ENCODE data around the gene MYH6. TPM values are rescaled to one million over a fixed set of nuclear protein-coding genes. Genes with fewer than 3 reads are reported as not detected.

Gene MYH6
- total RNA-seq, 1 donor from 2014 or later, result 1.6 TPM

DNA sequence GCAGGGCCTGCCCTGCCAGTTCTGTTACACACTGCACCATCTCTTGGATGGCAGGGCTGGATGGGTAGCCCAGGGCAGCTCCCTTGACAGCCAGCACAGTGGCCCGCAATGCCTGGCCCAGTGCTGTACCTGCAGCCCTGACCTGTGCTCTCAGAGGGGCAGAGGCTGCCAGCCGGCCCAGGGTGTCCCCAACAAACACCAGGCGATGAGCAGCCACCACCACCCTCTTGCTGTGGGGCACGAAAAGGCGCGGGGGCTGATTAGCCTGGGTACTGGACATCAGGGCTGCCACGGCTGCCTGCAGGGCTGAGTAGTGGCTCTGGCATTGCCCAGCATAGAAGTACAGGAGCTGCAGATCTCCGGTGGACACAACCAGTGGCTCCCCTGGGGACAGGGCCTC, 50.8 kb downstream of the MYH6 start:
- H3K9me3 Mint-ChIP-seq (ENCODE audit: unreplicated experiment), result no peaks in the 10 kb centered on the region
- peaks cover 13% of the 10 kb centered on the region for H3K27me3 Mint-ChIP-seq (ENCODE audit: unreplicated experiment)
- H3K4me1 Mint-ChIP-seq (ENCODE audit: unreplicated experiment), result peaks cover 30% of the 10 kb centered on the region
- H3K4me3 Mint-ChIP-seq (ENCODE audit: unreplicated experiment), result no peak overlapping the region
- DNase-seq (ENCODE audit: low spot score), result no peak
- TF ChIP-seq, protein P1, sequence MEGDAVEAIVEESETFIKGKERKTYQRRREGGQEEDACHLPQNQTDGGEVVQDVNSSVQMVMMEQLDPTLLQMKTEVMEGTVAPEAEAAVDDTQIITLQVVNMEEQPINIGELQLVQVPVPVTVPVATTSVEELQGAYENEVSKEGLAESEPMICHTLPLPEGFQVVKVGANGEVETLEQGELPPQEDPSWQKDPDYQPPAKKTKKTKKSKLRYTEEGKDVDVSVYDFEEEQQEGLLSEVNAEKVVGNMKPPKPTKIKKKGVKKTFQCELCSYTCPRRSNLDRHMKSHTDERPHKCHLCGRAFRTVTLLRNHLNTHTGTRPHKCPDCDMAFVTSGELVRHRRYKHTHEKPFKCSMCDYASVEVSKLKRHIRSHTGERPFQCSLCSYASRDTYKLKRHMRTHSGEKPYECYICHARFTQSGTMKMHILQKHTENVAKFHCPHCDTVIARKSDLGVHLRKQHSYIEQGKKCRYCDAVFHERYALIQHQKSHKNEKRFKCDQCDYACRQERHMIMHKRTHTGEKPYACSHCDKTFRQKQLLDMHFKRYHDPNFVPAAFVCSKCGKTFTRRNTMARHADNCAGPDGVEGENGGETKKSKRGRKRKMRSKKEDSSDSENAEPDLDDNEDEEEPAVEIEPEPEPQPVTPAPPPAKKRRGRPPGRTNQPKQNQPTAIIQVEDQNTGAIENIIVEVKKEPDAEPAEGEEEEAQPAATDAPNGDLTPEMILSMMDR (IDR thresholded peaks at IDR 0.05; ENCODE audit: unreplicated experiment), result no peak
- H3K27ac Mint-ChIP-seq (ENCODE audit: unreplicated experiment), result no peak overlapping the region
- peaks cover 21% of the 10 kb centered on the region for H3K36me3 Mint-ChIP-seq (ENCODE audit: low read depth, unreplicated experiment)

DNA sequence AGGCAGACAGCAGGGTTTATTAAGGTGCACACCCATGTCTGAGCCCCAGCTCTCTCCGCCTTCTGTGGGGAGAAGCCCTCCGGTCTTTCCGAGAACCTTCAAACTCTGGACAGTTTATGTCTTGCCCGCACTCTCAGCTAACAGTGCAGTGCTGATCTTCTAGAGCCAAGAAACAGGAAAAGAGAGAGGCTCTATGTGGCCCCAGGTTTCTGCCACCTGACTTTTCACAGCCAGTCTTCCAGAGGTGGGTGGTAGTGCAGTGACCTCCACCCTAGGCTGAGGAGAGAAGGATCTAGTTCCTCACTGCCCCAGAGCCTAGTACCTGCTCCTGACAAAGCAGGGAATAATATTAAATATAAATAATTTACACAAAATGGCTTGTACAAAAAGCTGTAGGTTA, 51.4 kb downstream of the MYH6 start:
- TF ChIP-seq, protein P1 (IDR thresholded peaks at IDR 0.05; ENCODE audit: unreplicated experiment), result no peak
- no peak for DNase-seq (ENCODE audit: low spot score)
- H3K4me3 Mint-ChIP-seq (ENCODE audit: unreplicated experiment), result peak overlapping the region; percentile 11
- H3K27ac Mint-ChIP-seq (ENCODE audit: unreplicated experiment), result no peak overlapping the region
- peaks cover 30% of the 10 kb centered on the region for H3K4me1 Mint-ChIP-seq (ENCODE audit: unreplicated experiment)
- H3K9me3 Mint-ChIP-seq (ENCODE audit: unreplicated experiment), result no peaks in the 10 kb centered on the region
- peaks cover 21% of the 10 kb centered on the region for H3K36me3 Mint-ChIP-seq (ENCODE audit: low read depth, unreplicated experiment)
- peaks cover 13% of the 10 kb centered on the region for H3K27me3 Mint-ChIP-seq (ENCODE audit: unreplicated experiment)

DNA sequence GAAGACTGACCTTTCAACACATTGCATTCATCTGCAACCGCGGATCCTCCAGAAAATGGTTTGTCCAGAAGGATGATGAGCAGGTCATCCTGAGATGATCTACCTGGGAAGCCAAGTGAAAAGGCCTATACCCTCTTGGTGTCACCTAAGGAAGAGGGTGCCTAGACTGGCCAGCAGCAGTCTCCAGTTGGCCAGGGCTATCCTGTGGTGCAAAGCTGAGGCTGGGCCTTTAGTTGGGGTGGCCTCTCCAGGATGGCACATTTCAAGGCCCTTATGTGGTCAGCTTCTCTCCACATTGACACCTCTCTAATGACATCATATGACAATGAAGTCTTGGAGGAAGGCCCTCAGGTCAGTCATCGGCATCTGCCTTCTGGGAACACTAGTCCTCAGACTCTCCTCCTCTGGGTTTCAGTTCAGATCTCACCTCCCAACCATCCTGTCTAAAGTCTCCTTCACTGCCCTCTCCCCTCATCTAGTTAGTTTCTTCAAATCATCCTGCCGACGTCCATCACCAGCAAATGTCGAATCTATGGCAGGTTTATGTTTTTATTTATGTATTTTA, 52.1 kb downstream of the MYH6 start:
- no peaks in the 10 kb centered on the region for H3K9me3 Mint-ChIP-seq (ENCODE audit: unreplicated experiment)
- H3K27me3 Mint-ChIP-seq (ENCODE audit: unreplicated experiment), result peaks cover 18% of the 10 kb centered on the region
- peaks cover 24% of the 10 kb centered on the region for H3K36me3 Mint-ChIP-seq (ENCODE audit: low read depth, unreplicated experiment)
- peak overlapping the region; percentile 44 for H3K4me3 Mint-ChIP-seq (ENCODE audit: unreplicated experiment)
- H3K4me1 Mint-ChIP-seq (ENCODE audit: unreplicated experiment), result peaks cover 31% of the 10 kb centered on the region
- TF ChIP-seq, protein P1 (IDR thresholded peaks at IDR 0.05; ENCODE audit: unreplicated experiment), result no peak
- H3K27ac Mint-ChIP-seq (ENCODE audit: unreplicated experiment), result peak overlapping the region; percentile 77
- DNase-seq (ENCODE audit: low spot score), result no peak

DNA sequence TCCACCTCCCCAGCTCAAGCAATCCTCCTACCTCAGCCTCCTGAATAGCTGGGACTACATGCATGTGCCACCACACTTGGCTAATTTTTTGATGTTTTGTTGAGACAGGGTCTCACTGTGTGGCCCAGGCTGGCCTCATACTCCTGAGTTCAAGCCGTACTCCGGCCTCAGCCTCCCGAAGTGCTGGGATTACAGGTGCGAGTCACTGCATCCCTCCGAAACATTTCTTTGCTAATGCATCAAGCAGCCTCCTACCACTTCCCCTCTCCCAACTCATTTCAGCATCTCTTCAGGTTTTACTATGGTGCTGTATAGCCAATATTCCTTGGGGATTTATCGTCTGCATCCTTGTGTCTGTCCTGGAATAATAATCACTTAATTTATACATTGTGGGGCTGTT, 53.1 kb downstream of the MYH6 start:
- Mint-ChIP-seq H3K36me3 (ENCODE audit: low read depth, unreplicated experiment) (peaks cover 30% of the 10 kb centered on the region), H3K9me3 (ENCODE audit: unreplicated experiment) (no peaks in the 10 kb centered on the region), H3K4me3 (ENCODE audit: unreplicated experiment) (no peak overlapping the region), H3K27me3 (ENCODE audit: unreplicated experiment) (peaks cover 20% of the 10 kb centered on the region), H3K4me1 (ENCODE audit: unreplicated experiment) (peaks cover 30% of the 10 kb centered on the region), H3K27ac (ENCODE audit: unreplicated experiment) (no peak overlapping the region)
- TF ChIP-seq, protein P1 (IDR thresholded peaks at IDR 0.05; ENCODE audit: unreplicated experiment), result no peak
- no peak for DNase-seq (ENCODE audit: low spot score)

DNA sequence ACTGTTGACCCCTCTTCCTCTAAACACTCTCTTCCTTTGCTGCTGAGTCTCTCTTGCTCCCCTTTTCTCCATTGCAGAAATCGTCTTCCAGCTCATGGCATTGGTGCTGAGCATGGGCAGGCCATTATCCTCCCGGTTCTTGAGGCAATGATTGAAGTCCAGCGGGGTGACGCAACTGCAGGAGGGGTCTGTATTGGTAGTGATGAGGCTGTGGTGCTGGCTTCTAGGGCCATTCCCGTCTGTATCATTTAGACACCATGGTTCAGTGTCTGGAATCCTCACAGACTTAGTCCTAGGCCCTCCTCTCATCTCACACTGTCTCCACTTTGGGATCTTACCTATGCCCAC, 54.7 kb downstream of the MYH6 start:
- peaks cover 20% of the 10 kb centered on the region for H3K27me3 Mint-ChIP-seq (ENCODE audit: unreplicated experiment)
- no peak for DNase-seq (ENCODE audit: low spot score)
- H3K27ac Mint-ChIP-seq (ENCODE audit: unreplicated experiment), result no peak overlapping the region
- no peaks in the 10 kb centered on the region for H3K9me3 Mint-ChIP-seq (ENCODE audit: unreplicated experiment)
- peak overlapping the region; percentile 88 for H3K4me3 Mint-ChIP-seq (ENCODE audit: unreplicated experiment)
- peaks cover 25% of the 10 kb centered on the region for H3K4me1 Mint-ChIP-seq (ENCODE audit: unreplicated experiment)
- TF ChIP-seq, protein P1 (IDR thresholded peaks at IDR 0.05; ENCODE audit: unreplicated experiment), result no peak
- H3K36me3 Mint-ChIP-seq (ENCODE audit: low read depth, unreplicated experiment), result peaks cover 37% of the 10 kb centered on the region
